GM10847 (cell line): ENCODE measurements around the gene SOBP.

ENCODE experiments used
- POLR2A ChIP-seq: IDR thresholded peaks from 2 replicates; pipeline ENCODE4 v1.6.1; 2011; ENCODE audit not compliant: insufficient read length; ENCODE audit errors: extremely low read depth

Gene SOBP

DNA sequence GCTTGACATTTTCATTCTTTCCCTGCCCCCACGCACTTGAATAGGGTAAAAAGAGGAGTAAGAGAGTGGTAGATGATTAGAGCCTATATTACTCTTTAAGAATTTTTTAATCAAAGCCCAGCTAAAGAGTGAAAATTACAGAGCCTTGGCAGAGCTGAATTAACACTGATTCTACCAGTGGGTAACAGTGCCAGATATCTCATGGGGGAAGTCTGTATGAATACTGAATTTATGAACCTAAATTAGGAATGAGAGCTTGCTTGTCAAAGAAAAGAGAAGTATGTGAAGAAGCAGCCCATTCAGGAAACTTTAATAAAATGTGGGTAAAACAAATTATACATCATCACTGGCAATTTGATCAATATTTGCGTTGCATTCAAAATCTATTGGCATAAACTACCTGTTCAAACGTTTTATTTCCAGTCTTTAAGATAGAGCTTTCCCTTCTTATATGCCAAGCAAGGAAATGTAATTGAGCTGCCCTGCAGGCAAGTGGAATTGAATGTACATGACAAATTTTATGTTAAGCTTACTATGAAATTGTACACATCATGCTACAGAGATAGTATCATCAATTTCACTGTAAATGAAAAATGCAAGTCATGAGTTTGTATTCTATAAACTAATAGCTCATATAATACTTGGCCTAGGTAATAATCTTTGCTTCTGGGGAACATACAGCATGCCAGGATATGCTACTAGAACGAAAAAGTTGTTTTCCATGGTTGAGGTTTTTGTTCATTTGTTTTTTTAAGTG lies 14.5 kb downstream of the SOBP start:
- TF ChIP-seq POLR2A = no peak

DNA sequence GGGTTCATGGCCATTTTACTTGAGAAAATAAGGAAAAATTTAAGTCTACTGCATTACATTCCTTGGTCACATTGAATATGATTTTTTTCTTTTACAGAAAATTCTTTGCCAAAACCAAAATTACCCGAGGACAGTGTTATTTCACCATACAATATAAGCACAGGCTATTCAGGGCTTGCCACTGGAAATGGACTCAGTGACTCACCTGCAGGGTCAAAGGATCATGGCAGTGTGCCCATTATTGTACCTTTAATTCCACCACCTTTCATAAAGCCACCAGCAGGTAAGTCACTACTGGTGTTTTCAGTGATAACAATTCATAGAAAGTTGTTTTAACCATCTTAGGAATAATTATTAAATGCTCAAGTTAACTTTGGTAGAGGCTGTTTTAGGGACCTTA lies 16.2 kb downstream of the SOBP start:
- TF ChIP-seq POLR2A = no peak

- no peak for TF ChIP-seq POLR2A
Observed at GRCh38 chr6:107509506-107509905, 19.6 kb downstream of the SOBP start.

- TF ChIP-seq POLR2A = no peak
Observed at GRCh38 chr6:107510108-107510507, 20.2 kb downstream of the SOBP start.

DNA sequence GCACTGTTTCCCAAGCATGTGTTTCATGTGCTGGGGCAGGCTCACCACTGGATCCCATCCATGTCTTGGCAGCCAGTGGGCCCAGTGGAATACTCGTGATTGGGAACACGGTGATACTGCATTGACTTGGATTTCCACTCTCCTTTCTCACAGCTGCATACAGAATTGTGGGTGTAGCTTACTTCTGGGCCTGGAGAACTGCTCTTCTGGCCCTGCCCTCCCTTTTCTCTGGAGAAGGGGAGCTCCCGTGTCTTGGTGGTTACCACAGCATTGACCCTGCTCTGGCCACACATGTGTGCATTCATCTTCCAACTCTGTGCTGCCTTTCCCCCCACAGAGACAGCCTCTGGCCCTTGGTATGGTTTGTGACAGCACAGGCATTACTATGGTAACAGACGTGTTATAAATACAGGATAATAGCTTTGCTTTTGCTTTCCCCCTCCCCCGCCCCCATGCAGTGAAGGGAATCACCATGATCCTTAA lies 21.6 kb downstream of the SOBP start:
- TF ChIP-seq POLR2A = no peak

- no peak for TF ChIP-seq POLR2A
Observed at GRCh38 chr6:107513214-107513613, 23.3 kb downstream of the SOBP start.

- TF ChIP-seq POLR2A = no peak
Observed at GRCh38 chr6:107515955-107516354, 26.0 kb downstream of the SOBP start.

- no peak for TF ChIP-seq POLR2A
Observed at GRCh38 chr6:107517274-107517673, 27.4 kb downstream of the SOBP start.

GRCh38 chr6:107523054-107523791 lies 33.3 kb downstream of the SOBP start:
- no peak for TF ChIP-seq POLR2A

DNA sequence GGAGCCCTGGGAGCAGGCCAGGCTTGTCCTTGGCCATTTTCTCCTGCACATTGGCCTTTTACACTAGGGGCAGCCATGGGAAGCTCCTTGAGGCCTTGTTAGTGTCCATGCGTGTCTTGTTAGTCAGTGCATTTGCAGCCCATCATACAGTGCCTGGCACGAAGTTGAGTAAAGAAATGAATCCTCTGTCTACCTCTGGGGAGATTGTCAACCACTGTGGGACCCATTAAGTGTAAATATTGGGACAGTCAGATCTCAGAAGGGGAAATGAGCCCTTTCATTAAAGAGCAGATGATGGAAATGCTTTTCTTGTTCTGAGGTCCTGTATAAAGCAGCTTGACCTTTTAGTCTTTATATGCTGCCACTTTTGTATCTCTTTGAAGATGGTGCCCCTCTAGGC lies 33.9 kb downstream of the SOBP start:
- TF ChIP-seq POLR2A = no peak

- no peak for TF ChIP-seq POLR2A
Observed at GRCh38 chr6:107524626-107525025, 34.7 kb downstream of the SOBP start.

- no peak for TF ChIP-seq POLR2A
Observed at GRCh38 chr6:107531868-107532267, 42.0 kb downstream of the SOBP start.

DNA sequence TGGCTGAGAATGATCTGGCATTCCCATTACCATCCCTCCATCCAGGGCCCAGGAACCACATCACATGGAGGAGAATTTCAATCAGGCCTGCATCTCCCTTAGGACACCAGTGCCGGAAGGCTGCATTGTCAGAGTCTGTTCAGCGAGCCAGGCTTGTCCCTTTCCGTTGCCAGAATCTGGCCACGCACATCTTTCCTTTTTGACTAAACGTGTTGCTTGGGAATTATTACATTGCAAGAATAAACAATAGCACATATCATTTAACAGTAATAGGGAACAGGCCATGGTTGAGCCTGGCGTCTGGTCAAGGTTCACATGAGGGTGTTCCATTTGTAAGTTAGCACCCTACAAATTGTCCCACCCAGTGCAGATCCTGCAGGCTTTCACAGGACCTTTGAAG lies 42.8 kb downstream of the SOBP start:
- TF ChIP-seq POLR2A = no peak

- no peak for TF ChIP-seq POLR2A
Observed at GRCh38 chr6:107533415-107534059, 43.6 kb downstream of the SOBP start.

GRCh38 chr6:107534571-107535141 lies 44.7 kb downstream of the SOBP start:
- TF ChIP-seq POLR2A = no peak

DNA sequence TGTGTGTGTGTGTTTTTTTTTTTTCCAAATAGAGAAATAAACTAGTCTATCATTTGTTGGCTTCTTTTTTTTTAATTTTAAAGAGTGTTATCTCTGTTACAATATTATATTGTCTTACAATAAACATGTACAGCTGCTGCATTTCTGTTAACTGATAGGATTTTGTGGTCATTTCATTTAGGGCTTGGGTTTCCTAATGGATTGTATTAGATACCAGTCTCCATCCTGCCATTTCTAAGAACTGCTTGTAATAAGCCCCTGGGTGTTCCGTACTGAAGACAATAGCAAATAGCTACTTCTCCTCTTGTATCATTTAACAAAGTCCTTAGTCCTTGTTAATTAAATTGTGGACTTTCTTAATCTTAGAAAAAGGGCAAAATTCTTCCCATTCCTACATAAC lies 45.7 kb downstream of the SOBP start:
- TF ChIP-seq POLR2A = no peak
